Right lobe of liver (tissue), 6 donors: ENCODE data around the gene DUSP15. TPM values are rescaled to one million over a fixed set of nuclear protein-coding genes. Genes with fewer than 3 reads are reported as not detected.

Experiments
- ATAC-seq, 4 donors: fragments of 200-7000 bp; cut with Tn5 transposase; one replicate each; pipeline ENCODE4 v1.9.1; 2020; ENCODE audit warnings: mild to moderate bottlenecking in 4 of 4, moderate library complexity in 4 of 4
- DNase-seq, 3 donors: peaks; one replicate each; pipeline ENCODE4 v3.0.0-alpha.2; 2020
- H3K27ac ChIP-seq, 3 donors: fragments of 200-600 bp; one replicate each; pipeline ENCODE4 v1.8.0; 2022
- H3K27me3 ChIP-seq, 2 donors: fragments of 200-600 bp; one replicate each; pipeline ENCODE4 v1.8.0; 2022
- H3K36me3 ChIP-seq, 4 donors: fragments of 200-600 bp; sonication (generic) in 1 of 4; one replicate each; pipeline versions ENCODE4 v1.5.1 to v1.8.0; 2017 to 2022; ENCODE audit warnings: control low read depth in 1 of 4
- H3K4me1 ChIP-seq, 4 donors: fragments of 200-600 bp; sonication (generic) in 1 of 4; one replicate each; pipeline versions ENCODE4 v1.5.1 to v1.8.0; 2017 to 2022; ENCODE audit warnings: control low read depth in 1 of 4
- H3K4me3 ChIP-seq, 3 donors: fragments of 200-600 bp; one replicate each; pipeline ENCODE4 v1.8.0; 2022
- H3K9me3 ChIP-seq, 4 donors: fragments of 200-600 bp; sonication (generic) in 1 of 4; one replicate each; pipeline versions ENCODE4 v1.5.1 to v1.8.0; 2017 to 2022; ENCODE audit warnings: control low read depth in 1 of 4
- CTCF ChIP-seq, 4 donors: fragments of 200-600 bp in 3 of 4; fragments of 450-650 bp in 1 of 4; IDR thresholded peaks; one replicate each; pipeline versions ENCODE4 v1.5.1 to v1.8.0; 2016 to 2022; ENCODE audit warnings: antibody characterized with exemption in 4 of 4, mild to moderate bottlenecking in 2 of 4
- POLR2A ChIP-seq: fragments of 450-650 bp; IDR thresholded peaks from one replicate; pipeline ENCODE4 v1.6.1; 2017; ENCODE audit warnings: antibody characterized with exemption, mild to moderate bottlenecking
- WGBS: methylation state at CpG from one replicate; pipeline ENCODE4 v1.1.6; 2018; ENCODE audit warnings: low coverage, low lambda C conversion rate; ENCODE audit not compliant: insufficient coverage; ENCODE audit errors: missing lambda C conversion rate; 5-methylcytosine and 5-hydroxymethylcytosine counted together
- intact Hi-C, 2 donors: fragments of 100-400 bp; cut with DNase I; formaldehyde crosslinking; loops; one replicate each; pipeline versions ENCODE4 v1.11.2 to v1.14.1; 2022
- total RNA-seq, 6 experiments: library from RNA; depleted of rRNA in 2 of 6; stranded (reverse); fragments of >200 nt in 2 of 6; fragmentation: NEBNext Ultra II Directional in 3 of 6; extraction: Animal tissue kit (Norgen Biotek cat#: 25700) in 3 of 6; gene quantifications; one replicate each; pipeline versions ENCODE4 v1.1.0 to v1.2.4, GENCODE V29; 2016 to 2023
- donor health status: DM: no; HTN: yes; CAD: no.
- donor health status: DM: no; HTN: no; CAD: no.
- donor health status: DM: no; HTN: no; CAD: no.
- donor health status: DM: no; HTN: yes; CAD: no.
- donor health status: DM: no; HTN: yes; CAD: no.

The DUSP15 gene
- total RNA-seq, 6 experiments from 2014 or later = 0.22 to 1.1 (median 0.42) TPM; not detected in 3

- ATAC-seq = no peak
- WGBS = 36% methylated on average over 9 of the region's 11 CpGs
- TF ChIP-seq CTCF (IDR thresholded peaks at IDR 0.05) = no peak
- TF ChIP-seq POLR2A = no peak
- intact Hi-C loops = loop anchor here (5.0 to 10.0 kb wide), 2 partner anchors 101 to 173 kb away; partner anchors contain the start of gene PDRG1 (in 2 of the 2)
- DNase-seq = no peak
- Histone ChIP-seq H3K9me3 (no peaks in the 10 kb centered on the region), H3K36me3 (no peaks in the 10 kb centered on the region), H3K27me3 (no peaks in the 10 kb centered on the region), H3K4me1 (no peaks in the 10 kb centered on the region), H3K4me3 (no peak overlapping the region), H3K27ac (no peak overlapping the region)
Measured at GRCh38 chr20:31851240-31851955, 18.9 kb downstream of the DUSP15 start.

GRCh38 chr20:31849306-31849930 lies 20.9 kb downstream of the DUSP15 start:
- TF ChIP-seq CTCF (IDR thresholded peaks at IDR 0.05) (no peak), POLR2A (no peak)
- Histone ChIP-seq H3K36me3 (no peaks in the 10 kb centered on the region), H3K27ac (no peak overlapping the region), H3K4me3 (no peak overlapping the region), H3K4me1 (no peaks in the 10 kb centered on the region), H3K9me3 (no peaks in the 10 kb centered on the region), H3K27me3 (no peaks in the 10 kb centered on the region)
- intact Hi-C loops = loop anchor here in 1 of 2 donors (10.0 kb wide), 1 partner anchor 245 kb away; no protein-coding TSS in a partner anchor
- 17% methylated on average over 29 of the region's 45 CpGs for WGBS
- DNase-seq (no peak), ATAC-seq (no peak)

- DNase-seq (no peak), ATAC-seq (no peak)
- intact Hi-C loops = loop anchor here in 1 of 2 donors (10.0 kb wide), 1 partner anchor 246 kb away; no protein-coding TSS in a partner anchor
- no peaks in the 10 kb centered on the region for H3K27me3 ChIP-seq
- 67% methylated on average over 9 of the region's 32 CpGs for WGBS
- no peaks in the 10 kb centered on the region for H3K4me1 ChIP-seq
- no peak overlapping the region for H3K4me3 ChIP-seq
- no peaks in the 10 kb centered on the region for H3K36me3 ChIP-seq
- no peak for TF ChIP-seq POLR2A
- no peak for TF ChIP-seq CTCF (IDR thresholded peaks at IDR 0.05)
- H3K27ac ChIP-seq = no peak overlapping the region
- no peaks in the 10 kb centered on the region for H3K9me3 ChIP-seq
Measured at GRCh38 chr20:31848088-31848999, 22.0 kb downstream of the DUSP15 start.

- DNase-seq (no peak), ATAC-seq (no peak)
- Histone ChIP-seq H3K27ac (no peak overlapping the region), H3K4me1 (no peaks in the 10 kb centered on the region), H3K27me3 (no peaks in the 10 kb centered on the region), H3K36me3 (no peaks in the 10 kb centered on the region), H3K4me3 (no peak overlapping the region), H3K9me3 (no peaks in the 10 kb centered on the region)
- intact Hi-C loops = loop anchor here in 1 of 2 donors (10.0 kb wide), 1 partner anchor 248 kb away; no protein-coding TSS in a partner anchor
- WGBS = 36% methylated on average over 2 of the region's 3 CpGs
- TF ChIP-seq CTCF (IDR thresholded peaks at IDR 0.05) (no peak), POLR2A (no peak)
Measured at GRCh38 chr20:31846793-31847138, 23.6 kb downstream of the DUSP15 start.
